Measurements from ENCODE around the gene INPP5D.
"Not testable (repeated sequence)": the region's sequence is repeated elsewhere in the genome, so short reads cannot be mapped to it uniquely, and the experiment has no call there.

Gene INPP5D

GRCh38 chr2:233013650-233014049 is 46.5 kb upstream of the INPP5D start:
- DNase-seq (ENCODE audit: low read depth), result no peak
- no peak overlapping the region for H3K4me3 ChIP-seq (ENCODE audit: low read depth, low read length)
- no peak for TF ChIP-seq CTCF (IDR thresholded peaks at IDR 0.05; ENCODE audit: low read depth, low read length, missing control alignments)

- no peak overlapping the region for H3K4me3 ChIP-seq (ENCODE audit: low read depth, low read length)
- no peak for TF ChIP-seq CTCF (IDR thresholded peaks at IDR 0.05; ENCODE audit: low read depth, low read length, missing control alignments)
- DNase-seq (ENCODE audit: low read depth), result no peak
These were observed 45.0 kb upstream of the INPP5D start for GRCh38 chr2:233015019-233015645.

GRCh38 chr2:233017947-233018346 is 42.2 kb upstream of the INPP5D start:
- no peak overlapping the region for H3K4me3 ChIP-seq (ENCODE audit: low read depth, low read length)
- DNase-seq (ENCODE audit: low read depth), result no peak
- TF ChIP-seq CTCF (IDR thresholded peaks at IDR 0.05; ENCODE audit: low read depth, low read length, missing control alignments), result no peak

- not testable (repeated sequence) for DNase-seq (ENCODE audit: low read depth); H3K4me3 ChIP-seq (ENCODE audit: low read depth, low read length)
These were observed 40.5 kb upstream of the INPP5D start for GRCh38 chr2:233019610-233020009.

- DNase-seq (ENCODE audit: low read depth), result no peak
- no peak for TF ChIP-seq CTCF (IDR thresholded peaks at IDR 0.05; ENCODE audit: low read depth, low read length, missing control alignments)
- H3K4me3 ChIP-seq (ENCODE audit: low read depth, low read length), result no peak overlapping the region
These were observed 39.7 kb upstream of the INPP5D start for GRCh38 chr2:233020454-233020853.

- no peak for DNase-seq (ENCODE audit: low read depth)
- no peak for TF ChIP-seq CTCF (IDR thresholded peaks at IDR 0.05; ENCODE audit: low read depth, low read length, missing control alignments)
- no peak overlapping the region for H3K4me3 ChIP-seq (ENCODE audit: low read depth, low read length)
These were observed 38.4 kb upstream of the INPP5D start for GRCh38 chr2:233021771-233022170.

- TF ChIP-seq CTCF (IDR thresholded peaks at IDR 0.05; ENCODE audit: low read depth, low read length, missing control alignments), result no peak
- no peak overlapping the region for H3K4me3 ChIP-seq (ENCODE audit: low read depth, low read length)
- DNase-seq (ENCODE audit: low read depth), result no peak
These were observed 37.6 kb upstream of the INPP5D start for GRCh38 chr2:233022561-233022960.

All from GM12864 (cell line).